Ascending aorta (tissue), 2 donors: Measurements from ENCODE around the gene LRRC28. TPM values are rescaled to one million over a fixed set of nuclear protein-coding genes. Genes with fewer than 3 reads are reported as not detected.

Source experiments
- DNase-seq, 2 donors: peaks; one replicate each; pipeline ENCODE4 v3.0.0-alpha.2; 2019; ENCODE audit warnings: low spot score in 2 of 2
- H3K27ac ChIP-seq, 2 donors: fragments of 200-600 bp; sonication (generic); one replicate each; pipeline ENCODE4 v1.5.1; 2016 to 2017; ENCODE audit warnings: mild to moderate bottlenecking in 1 of 2
- H3K27me3 ChIP-seq: fragments of 200-600 bp; sonication (generic); one replicate; pipeline ENCODE4 v1.5.1; 2017
- H3K36me3 ChIP-seq, 2 donors: fragments of 200-600 bp; sonication (generic); one replicate each; pipeline ENCODE4 v1.5.1; 2016
- H3K4me1 ChIP-seq, 2 donors: fragments of 200-600 bp; sonication (generic); one replicate each; pipeline ENCODE4 v1.5.1; 2016 to 2017; ENCODE audit warnings: mild to moderate bottlenecking in 1 of 2
- H3K4me3 ChIP-seq, 2 donors: fragments of 200-600 bp; sonication (generic); one replicate each; pipeline ENCODE4 v1.5.1; 2016 to 2017; ENCODE audit warnings: mild to moderate bottlenecking in 1 of 2
- H3K9me3 ChIP-seq, 2 donors: fragments of 200-600 bp; sonication (generic); one replicate each; pipeline ENCODE4 v1.5.1; 2016
- intact Hi-C: fragments of 100-400 bp; cut with DNase I; formaldehyde crosslinking; loops from one replicate; pipeline ENCODE4 v1.15.1; 2023
- total RNA-seq: library from RNA; depleted of rRNA; stranded (reverse); fragments of >200 nt; gene quantifications from one replicate; pipeline ENCODE4 v1.1.0, GENCODE V29; 2016
- TF ChIP-seq, protein P1 (sequence below), 3 experiments: fragments of 200-600 bp in 2 of 3; fragments of 450-650 bp in 1 of 3; sonication (generic) in 2 of 3; IDR thresholded peaks; one replicate each; pipeline ENCODE4 v1.5.1; 2016 to 2019; ENCODE audit warnings: antibody characterized with exemption in 3 of 3, mild to moderate bottlenecking in 1 of 3, moderate library complexity in 1 of 3

Gene LRRC28
- total RNA-seq, 1 donor from 2014 or later, result 24.2 TPM

DNA sequence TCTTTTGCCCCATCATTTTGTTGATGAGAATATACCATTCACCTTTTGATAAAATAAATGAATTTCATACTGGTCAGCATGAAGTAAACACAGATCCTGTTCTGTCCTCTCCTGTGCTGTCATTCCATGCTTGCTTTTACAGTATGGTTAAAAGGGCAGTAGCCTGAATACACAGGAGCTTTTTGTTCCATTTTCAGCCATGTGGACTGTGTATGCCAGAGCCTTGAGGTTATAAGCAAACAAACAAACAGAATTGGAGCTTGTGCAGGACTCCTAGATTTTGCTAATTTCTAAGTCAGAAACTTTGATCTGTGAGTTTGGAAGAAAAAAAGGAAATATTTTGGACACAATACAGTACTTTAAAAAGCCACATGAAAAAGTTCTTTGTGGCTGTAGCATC is 91.9 kb downstream of the LRRC28 start:
- peaks cover 0 to 5% of the 10 kb centered on the region in 2 donors for H3K4me1 ChIP-seq
- H3K9me3 ChIP-seq, result no peaks in the 10 kb centered on the region
- TF ChIP-seq, protein P1, sequence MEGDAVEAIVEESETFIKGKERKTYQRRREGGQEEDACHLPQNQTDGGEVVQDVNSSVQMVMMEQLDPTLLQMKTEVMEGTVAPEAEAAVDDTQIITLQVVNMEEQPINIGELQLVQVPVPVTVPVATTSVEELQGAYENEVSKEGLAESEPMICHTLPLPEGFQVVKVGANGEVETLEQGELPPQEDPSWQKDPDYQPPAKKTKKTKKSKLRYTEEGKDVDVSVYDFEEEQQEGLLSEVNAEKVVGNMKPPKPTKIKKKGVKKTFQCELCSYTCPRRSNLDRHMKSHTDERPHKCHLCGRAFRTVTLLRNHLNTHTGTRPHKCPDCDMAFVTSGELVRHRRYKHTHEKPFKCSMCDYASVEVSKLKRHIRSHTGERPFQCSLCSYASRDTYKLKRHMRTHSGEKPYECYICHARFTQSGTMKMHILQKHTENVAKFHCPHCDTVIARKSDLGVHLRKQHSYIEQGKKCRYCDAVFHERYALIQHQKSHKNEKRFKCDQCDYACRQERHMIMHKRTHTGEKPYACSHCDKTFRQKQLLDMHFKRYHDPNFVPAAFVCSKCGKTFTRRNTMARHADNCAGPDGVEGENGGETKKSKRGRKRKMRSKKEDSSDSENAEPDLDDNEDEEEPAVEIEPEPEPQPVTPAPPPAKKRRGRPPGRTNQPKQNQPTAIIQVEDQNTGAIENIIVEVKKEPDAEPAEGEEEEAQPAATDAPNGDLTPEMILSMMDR (IDR thresholded peaks at IDR 0.05), result no peak
- H3K27me3 ChIP-seq, result no peaks in the 10 kb centered on the region
- H3K27ac ChIP-seq, result no peak overlapping the region
- H3K36me3 ChIP-seq, result no peaks in the 10 kb centered on the region
- no peak for DNase-seq
- H3K4me3 ChIP-seq, result no peak overlapping the region
- intact Hi-C loops, result loop anchor here (5.0 kb wide), 1 partner anchor 364 kb away; no protein-coding TSS in a partner anchor

DNA sequence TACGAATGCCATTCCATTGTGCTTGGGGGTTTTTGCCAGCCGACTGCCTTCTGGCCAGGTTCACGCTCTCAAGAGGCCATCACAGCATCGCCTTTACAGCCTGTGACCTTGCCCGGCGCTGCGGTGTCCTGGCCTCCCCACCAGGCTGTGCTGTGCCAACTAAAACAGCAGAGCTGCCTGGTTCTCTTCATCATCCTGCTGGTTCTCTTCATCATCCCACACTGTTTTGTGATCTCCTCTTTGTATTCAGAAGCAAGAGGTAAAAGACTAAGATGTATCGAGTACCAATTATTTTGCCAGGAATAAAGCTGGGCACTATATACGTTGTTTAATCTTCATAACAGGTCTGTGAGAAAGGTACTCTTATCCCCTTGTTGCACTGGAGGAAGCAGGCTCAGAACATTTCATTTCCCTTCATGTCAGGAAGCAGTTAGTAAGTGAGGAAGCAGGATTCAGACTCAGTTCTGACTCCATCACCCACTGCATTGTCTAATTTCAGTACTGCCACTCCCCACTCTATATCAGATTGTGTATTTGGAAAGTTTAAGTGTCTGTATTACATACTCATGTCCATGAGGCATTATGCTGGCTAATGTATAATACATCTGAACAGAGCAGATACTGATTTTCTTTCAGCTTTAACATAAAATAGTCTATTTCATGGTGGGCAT is 92.7 kb downstream of the LRRC28 start:
- TF ChIP-seq, protein P1 (IDR thresholded peaks at IDR 0.05), result peak; percentile 15 to 53 (median 39)
- Histone ChIP-seq H3K4me3 (no peak overlapping the region), H3K9me3 (peaks cover 0 to 3% of the 10 kb centered on the region in 2 donors), H3K27me3 (no peaks in the 10 kb centered on the region), H3K27ac (no peak overlapping the region), H3K36me3 (no peaks in the 10 kb centered on the region), H3K4me1 (peaks cover 0 to 5% of the 10 kb centered on the region in 2 donors)
- intact Hi-C loops, result loop anchor here (5.0 kb wide), 1 partner anchor 363 kb away; no protein-coding TSS in a partner anchor
- DNase-seq, result no peak

DNA sequence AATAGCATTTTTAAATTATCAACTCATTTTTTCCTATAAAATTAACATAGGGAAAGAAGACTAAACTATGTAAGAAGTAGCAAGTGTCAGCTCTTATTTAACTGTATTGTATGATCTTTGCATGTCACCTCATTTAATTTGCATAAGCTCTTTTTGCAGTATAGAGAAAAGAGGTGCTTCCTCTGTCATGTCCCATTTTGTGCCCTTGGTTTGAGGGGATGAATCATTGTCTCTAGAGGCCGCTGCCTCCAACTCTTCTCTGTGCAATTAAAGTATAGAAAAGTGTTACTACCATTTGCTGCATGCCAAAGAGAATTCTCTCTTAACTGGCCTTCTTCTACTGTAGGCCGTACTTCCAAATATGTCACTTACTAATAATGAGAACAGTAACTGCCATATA is 93.4 kb downstream of the LRRC28 start:
- Histone ChIP-seq H3K36me3 (no peaks in the 10 kb centered on the region), H3K27me3 (no peaks in the 10 kb centered on the region), H3K9me3 (peaks cover 0 to 4% of the 10 kb centered on the region in 2 donors), H3K27ac (no peak overlapping the region), H3K4me3 (no peak overlapping the region), H3K4me1 (peaks cover 0 to 5% of the 10 kb centered on the region in 2 donors)
- DNase-seq, result no peak
- intact Hi-C loops, result loop anchor here (5.0 kb wide), 1 partner anchor 363 kb away; no protein-coding TSS in a partner anchor
- TF ChIP-seq, protein P1 (IDR thresholded peaks at IDR 0.05), result no peak

DNA sequence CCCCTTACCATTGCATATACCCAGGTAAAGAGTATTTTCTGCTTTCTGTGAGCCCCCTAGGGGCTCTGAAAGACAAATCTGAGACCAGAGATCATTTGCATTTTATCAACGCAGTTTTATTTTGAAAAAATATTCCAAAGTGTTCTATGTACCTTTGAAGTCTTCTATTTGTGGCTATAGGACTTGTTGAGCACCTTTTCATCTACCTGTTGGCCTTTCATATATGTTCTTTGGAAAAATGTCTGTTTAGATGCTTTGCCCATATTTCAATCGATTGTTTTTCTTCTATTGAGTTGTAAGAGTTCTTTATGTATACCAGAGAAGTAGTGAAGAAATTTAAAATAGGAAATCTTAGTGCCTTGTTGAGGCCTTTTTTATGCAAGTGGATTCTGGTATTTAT is 94.0 kb downstream of the LRRC28 start:
- intact Hi-C loops, result no loop called here
- Histone ChIP-seq H3K4me3 (no peak overlapping the region), H3K27ac (no peak overlapping the region), H3K27me3 (no peaks in the 10 kb centered on the region), H3K4me1 (peaks cover 0 to 5% of the 10 kb centered on the region in 2 donors), H3K9me3 (peaks cover 0 to 4% of the 10 kb centered on the region in 2 donors), H3K36me3 (no peaks in the 10 kb centered on the region)
- TF ChIP-seq, protein P1 (IDR thresholded peaks at IDR 0.05), result no peak
- DNase-seq, result no peak

DNA sequence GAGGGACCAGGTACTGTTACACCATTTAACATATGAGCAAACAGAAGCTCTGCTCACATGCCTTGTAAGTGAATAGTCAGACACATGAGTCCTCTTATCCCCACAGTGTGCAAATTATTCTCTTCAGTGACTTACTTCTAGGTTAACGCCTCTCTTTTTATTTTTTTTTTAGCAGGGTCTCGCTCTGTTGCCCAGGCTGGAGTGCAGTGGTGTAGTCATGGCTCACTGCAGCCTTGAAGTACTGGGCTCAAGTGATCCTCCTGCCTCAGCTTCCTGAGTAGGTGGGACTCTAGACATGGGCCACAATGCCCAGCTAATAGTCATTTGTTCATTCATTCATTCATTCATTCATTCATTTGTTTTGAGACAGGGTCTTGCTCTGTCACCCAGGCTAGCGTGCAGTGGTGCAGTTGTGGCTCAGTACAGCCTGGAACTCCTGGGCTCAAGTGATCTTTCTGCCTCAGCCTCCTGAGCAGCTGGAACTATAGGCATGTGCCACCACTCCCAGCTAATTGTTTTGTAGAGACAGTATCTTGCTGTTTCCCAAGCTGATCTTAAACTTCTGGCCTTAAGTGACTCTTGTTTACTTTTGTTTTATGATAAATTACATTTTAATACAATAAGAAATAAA is 94.7 kb downstream of the LRRC28 start:
- intact Hi-C loops, result no loop called here

More for the DNA sequence above, 94.7 kb downstream of the LRRC28 start:
- no peaks in the 10 kb centered on the region for H3K36me3 ChIP-seq
- DNase-seq, result no peak
- H3K4me1 ChIP-seq, result peaks cover 0 to 5% of the 10 kb centered on the region in 2 donors
- peaks cover 0 to 4% of the 10 kb centered on the region in 2 donors for H3K9me3 ChIP-seq
- no peaks in the 10 kb centered on the region for H3K27me3 ChIP-seq
- H3K27ac ChIP-seq, result no peak overlapping the region
- H3K4me3 ChIP-seq, result no peak overlapping the region
- TF ChIP-seq, protein P1 (IDR thresholded peaks at IDR 0.05), result no peak
